ENCODE measurements around the gene C11orf86.
A peak's percentile ranks its signal among the peaks of the same experiment; 100 is the strongest.

C11orf86 gene

DNA sequence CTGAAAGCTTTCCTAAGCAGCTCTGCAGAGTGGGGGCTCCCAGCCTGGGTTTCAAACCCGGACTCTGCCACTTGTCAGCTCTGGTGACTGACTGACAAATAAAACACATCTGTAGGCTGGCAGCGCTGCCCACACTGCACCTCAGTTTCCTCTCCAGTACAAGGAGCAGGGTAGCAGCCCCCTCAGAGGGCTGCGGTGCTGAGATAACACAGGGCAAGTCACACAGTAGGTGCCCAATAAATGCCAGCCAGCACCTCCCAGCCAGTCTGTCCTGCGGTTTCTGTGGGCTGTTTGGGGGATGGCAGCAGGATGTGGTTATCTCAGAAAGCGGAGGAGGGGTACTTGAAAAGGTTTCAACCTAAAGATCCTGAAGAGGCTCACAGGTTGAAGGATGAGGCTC is 49.3 kb downstream of the C11orf86 start:
- no peaks in the 10 kb centered on the region for H3F3A ChIP-seq (ENCODE audit: control insufficient read depth, insufficient read depth)
- no peaks in the 10 kb centered on the region for H3K36me3 ChIP-seq (ENCODE audit: control insufficient read depth, low read length)
- TF ChIP-seq EZH2phosphoT487 (IDR thresholded peaks at IDR 0.05; ENCODE audit: borderline replicate concordance, low read length) = peak; percentile 62; the same call in 1 of the 2 replicates
- TF ChIP-seq, protein P1, sequence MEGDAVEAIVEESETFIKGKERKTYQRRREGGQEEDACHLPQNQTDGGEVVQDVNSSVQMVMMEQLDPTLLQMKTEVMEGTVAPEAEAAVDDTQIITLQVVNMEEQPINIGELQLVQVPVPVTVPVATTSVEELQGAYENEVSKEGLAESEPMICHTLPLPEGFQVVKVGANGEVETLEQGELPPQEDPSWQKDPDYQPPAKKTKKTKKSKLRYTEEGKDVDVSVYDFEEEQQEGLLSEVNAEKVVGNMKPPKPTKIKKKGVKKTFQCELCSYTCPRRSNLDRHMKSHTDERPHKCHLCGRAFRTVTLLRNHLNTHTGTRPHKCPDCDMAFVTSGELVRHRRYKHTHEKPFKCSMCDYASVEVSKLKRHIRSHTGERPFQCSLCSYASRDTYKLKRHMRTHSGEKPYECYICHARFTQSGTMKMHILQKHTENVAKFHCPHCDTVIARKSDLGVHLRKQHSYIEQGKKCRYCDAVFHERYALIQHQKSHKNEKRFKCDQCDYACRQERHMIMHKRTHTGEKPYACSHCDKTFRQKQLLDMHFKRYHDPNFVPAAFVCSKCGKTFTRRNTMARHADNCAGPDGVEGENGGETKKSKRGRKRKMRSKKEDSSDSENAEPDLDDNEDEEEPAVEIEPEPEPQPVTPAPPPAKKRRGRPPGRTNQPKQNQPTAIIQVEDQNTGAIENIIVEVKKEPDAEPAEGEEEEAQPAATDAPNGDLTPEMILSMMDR (IDR thresholded peaks at IDR 0.05; ENCODE audit: low read depth, low read length, poor library complexity, severe bottlenecking) = no peak
- H3K27ac ChIP-seq (ENCODE audit: low read depth, low read length) = no peak overlapping the region
- no peaks in the 10 kb centered on the region for H4K20me1 ChIP-seq (ENCODE audit: control insufficient read depth, insufficient read depth, low read depth, low read length)
- peaks cover 61% of the 10 kb centered on the region for H3K27me3 ChIP-seq (ENCODE audit: control insufficient read depth, low read length)
- no peaks in the 10 kb centered on the region for H3K9me2 ChIP-seq (replicated peaks; ENCODE audit: control insufficient read depth, low read length)
- H3K4me3 ChIP-seq (ENCODE audit: low read length) = no peak overlapping the region
- H3K79me2 ChIP-seq (ENCODE audit: control insufficient read depth, low read length) = no peaks in the 10 kb centered on the region
- H3K9me3 ChIP-seq (ENCODE audit: control insufficient read depth, insufficient read depth, low read length) = no peaks in the 10 kb centered on the region
- peak overlapping the region; percentile 47 for H3K4me2 ChIP-seq (ENCODE audit: low read length)
- H3K4me1 ChIP-seq (ENCODE audit: control insufficient read depth, low read length) = peaks cover 48% of the 10 kb centered on the region

DNA sequence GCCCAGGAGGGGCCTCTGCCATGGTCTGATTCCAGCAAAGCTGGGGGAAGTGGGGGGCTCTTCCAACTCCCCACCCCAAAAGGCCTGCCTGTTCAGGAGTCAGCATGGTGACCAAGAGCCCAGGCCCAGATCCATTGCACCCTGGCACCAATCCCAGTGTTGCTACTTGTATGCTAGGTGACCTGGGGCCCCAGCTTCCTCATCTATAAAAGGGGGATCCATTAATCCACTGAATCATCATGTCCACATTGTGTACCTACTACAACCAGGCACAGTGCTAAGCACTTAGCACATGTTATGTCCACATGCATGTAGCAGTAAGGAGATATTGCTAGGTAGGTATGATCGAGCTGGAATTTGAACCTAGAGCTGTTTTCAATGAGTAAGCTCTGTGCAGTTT is 49.9 kb downstream of the C11orf86 start:
- Histone ChIP-seq H3K4me1 (ENCODE audit: control insufficient read depth, low read length) (peaks cover 54% of the 10 kb centered on the region), H3K36me3 (ENCODE audit: control insufficient read depth, low read length) (no peaks in the 10 kb centered on the region), H3K27ac (ENCODE audit: low read depth, low read length) (no peak overlapping the region), H3K4me2 (ENCODE audit: low read length) (peak overlapping the region; percentile 47), H3F3A (ENCODE audit: control insufficient read depth, insufficient read depth) (no peaks in the 10 kb centered on the region), H3K27me3 (ENCODE audit: control insufficient read depth, low read length) (peaks cover 65% of the 10 kb centered on the region), H3K9me2 (replicated peaks; ENCODE audit: control insufficient read depth, low read length) (no peaks in the 10 kb centered on the region), H3K79me2 (ENCODE audit: control insufficient read depth, low read length) (no peaks in the 10 kb centered on the region), H3K9me3 (ENCODE audit: control insufficient read depth, insufficient read depth, low read length) (no peaks in the 10 kb centered on the region), H3K4me3 (ENCODE audit: low read length) (no peak overlapping the region), H4K20me1 (ENCODE audit: control insufficient read depth, insufficient read depth, low read depth, low read length) (no peaks in the 10 kb centered on the region)
- TF ChIP-seq, protein P1 (IDR thresholded peaks at IDR 0.05; ENCODE audit: low read depth, low read length, poor library complexity, severe bottlenecking) = no peak
- no peak for TF ChIP-seq EZH2phosphoT487 (IDR thresholded peaks at IDR 0.05; ENCODE audit: borderline replicate concordance, low read length)

DNA sequence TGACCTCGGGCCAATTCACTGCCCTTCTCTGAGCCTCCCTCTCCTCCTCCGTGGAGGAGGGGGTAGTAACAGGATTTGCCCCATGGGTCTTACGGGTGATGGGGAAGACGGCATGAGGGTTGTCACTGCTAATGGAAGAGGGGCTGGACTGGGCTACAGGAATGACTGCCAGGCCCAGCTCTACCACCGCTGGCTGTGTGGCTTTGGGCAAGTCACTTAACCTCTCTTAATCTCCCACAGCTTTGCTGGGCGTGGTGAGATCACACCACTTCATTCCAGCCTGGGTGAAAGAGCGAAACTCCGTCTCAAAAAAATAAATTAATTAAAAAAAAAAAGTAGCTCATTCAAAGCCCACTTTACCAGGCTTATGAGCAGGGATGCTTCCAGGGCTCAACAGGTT is 50.6 kb downstream of the C11orf86 start:
- no peak overlapping the region for H3K4me3 ChIP-seq (ENCODE audit: low read length)
- no peak for TF ChIP-seq EZH2phosphoT487 (IDR thresholded peaks at IDR 0.05; ENCODE audit: borderline replicate concordance, low read length)
- TF ChIP-seq, protein P1 (IDR thresholded peaks at IDR 0.05; ENCODE audit: low read depth, low read length, poor library complexity, severe bottlenecking) = no peak
- no peaks in the 10 kb centered on the region for H3K79me2 ChIP-seq (ENCODE audit: control insufficient read depth, low read length)
- H3K27me3 ChIP-seq (ENCODE audit: control insufficient read depth, low read length) = peaks cover 66% of the 10 kb centered on the region
- no peaks in the 10 kb centered on the region for H3K36me3 ChIP-seq (ENCODE audit: control insufficient read depth, low read length)
- H3K9me2 ChIP-seq (replicated peaks; ENCODE audit: control insufficient read depth, low read length) = no peaks in the 10 kb centered on the region
- no peaks in the 10 kb centered on the region for H3F3A ChIP-seq (ENCODE audit: control insufficient read depth, insufficient read depth)
- H3K4me1 ChIP-seq (ENCODE audit: control insufficient read depth, low read length) = peaks cover 62% of the 10 kb centered on the region
- no peak overlapping the region for H3K27ac ChIP-seq (ENCODE audit: low read depth, low read length)
- H4K20me1 ChIP-seq (ENCODE audit: control insufficient read depth, insufficient read depth, low read depth, low read length) = no peaks in the 10 kb centered on the region
- no peak overlapping the region for H3K4me2 ChIP-seq (ENCODE audit: low read length)
- no peaks in the 10 kb centered on the region for H3K9me3 ChIP-seq (ENCODE audit: control insufficient read depth, insufficient read depth, low read length)
